ENCODE results near the gene CEP41. TPM values are rescaled to one million over a fixed set of nuclear protein-coding genes. Genes with fewer than 3 reads are reported as not detected.
A peak's percentile ranks its signal among the peaks of the same experiment; 100 is the strongest.

CEP41 gene
- polyA plus RNA-seq, 2 of the 4 experiments (the other 2 are of a cell fraction) = 13.0 to 23.1 TPM

DNA sequence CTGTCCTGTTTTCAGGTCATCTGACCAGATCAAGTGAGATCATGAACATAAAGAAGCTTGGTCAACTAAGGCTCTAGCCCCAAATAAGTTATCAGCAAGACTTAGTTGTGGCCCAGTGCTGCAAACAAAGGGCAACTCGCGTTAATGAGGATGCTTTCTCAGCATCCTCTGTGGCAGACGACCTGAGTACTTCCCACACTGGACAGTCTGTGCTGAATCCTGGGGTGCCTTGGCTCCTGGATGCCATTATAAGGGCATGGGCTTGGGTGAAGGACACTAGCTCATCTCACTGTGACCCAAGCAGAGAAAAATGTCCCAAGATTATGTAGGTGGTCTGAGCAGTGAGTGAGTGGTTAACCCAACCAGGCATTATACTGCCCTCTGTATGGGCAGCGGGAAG, 82.3 kb downstream of the CEP41 start:
- H3K27ac ChIP-seq = no peak overlapping the region
- DNase-seq (ENCODE audit: low read depth in 1 of 2, low spot score in 1 of 2) (no peak), ATAC-seq (no peak), FAIRE-seq (no peak)
- H3K4me3 ChIP-seq = no peak overlapping the region
- TF ChIP-seq MAZ (IDR thresholded peaks at IDR 0.05; ENCODE audit: borderline replicate concordance, low read depth, low read length) = no peak
- no peak for TF ChIP-seq KDM5A (IDR thresholded peaks at IDR 0.05)
- TF ChIP-seq MAFK (IDR thresholded peaks at IDR 0.05; ENCODE audit: partially characterized antibody) = no peak
- no peak for TF ChIP-seq TFCP2L1 (CRISPR knock-in tag; IDR thresholded peaks at IDR 0.05)
- no peak for TF ChIP-seq HEYL (CRISPR knock-in tag; IDR thresholded peaks at IDR 0.05)
- no peak for TF ChIP-seq PHF8 (IDR thresholded peaks at IDR 0.05; ENCODE audit: borderline replicate concordance, low read depth)
- TF ChIP-seq JUNB (IDR thresholded peaks at IDR 0.05) = no peak
- TF ChIP-seq, protein P1, sequence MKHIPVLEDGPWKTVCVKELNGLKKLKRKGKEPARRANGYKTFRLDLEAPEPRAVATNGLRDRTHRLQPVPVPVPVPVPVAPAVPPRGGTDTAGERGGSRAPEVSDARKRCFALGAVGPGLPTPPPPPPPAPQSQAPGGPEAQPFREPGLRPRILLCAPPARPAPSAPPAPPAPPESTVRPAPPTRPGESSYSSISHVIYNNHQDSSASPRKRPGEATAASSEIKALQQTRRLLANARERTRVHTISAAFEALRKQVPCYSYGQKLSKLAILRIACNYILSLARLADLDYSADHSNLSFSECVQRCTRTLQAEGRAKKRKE (CRISPR knock-in tag; IDR thresholded peaks at IDR 0.05; ENCODE audit: low read depth) = no peak
- TF ChIP-seq, protein P2, sequence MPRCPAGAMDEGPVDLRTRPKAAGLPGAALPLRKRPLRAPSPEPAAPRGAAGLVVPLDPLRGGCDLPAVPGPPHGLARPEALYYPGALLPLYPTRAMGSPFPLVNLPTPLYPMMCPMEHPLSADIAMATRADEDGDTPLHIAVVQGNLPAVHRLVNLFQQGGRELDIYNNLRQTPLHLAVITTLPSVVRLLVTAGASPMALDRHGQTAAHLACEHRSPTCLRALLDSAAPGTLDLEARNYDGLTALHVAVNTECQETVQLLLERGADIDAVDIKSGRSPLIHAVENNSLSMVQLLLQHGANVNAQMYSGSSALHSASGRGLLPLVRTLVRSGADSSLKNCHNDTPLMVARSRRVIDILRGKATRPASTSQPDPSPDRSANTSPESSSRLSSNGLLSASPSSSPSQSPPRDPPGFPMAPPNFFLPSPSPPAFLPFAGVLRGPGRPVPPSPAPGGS (IDR thresholded peaks at IDR 0.05) = no peak
- TF ChIP-seq TP53 (CRISPR knock-in tag; IDR thresholded peaks at IDR 0.05) = no peak
- TF ChIP-seq ZFP36 (IDR thresholded peaks at IDR 0.05; ENCODE audit: borderline replicate concordance, partially characterized antibody) = no peak
- no peak for TF ChIP-seq BHLHE40 (IDR thresholded peaks at IDR 0.05; ENCODE audit: low read depth, low read length)
- no peak for TF ChIP-seq RAD21 (conservative IDR thresholded peaks at IDR 0.05 in 1 of 2, IDR thresholded peaks at IDR 0.05 in 1 of 2)
- CTCF ChIA-PET = interaction anchor here (0.9 kb wide), 1 partner anchor 13 kb away, joined by 3 read pairs; no protein-coding TSS in a partner anchor
- no peak overlapping the region for H3K4me2 ChIP-seq
- peaks cover 18% of the 10 kb centered on the region; the same call in 2 of the 3 replicates for H3K9me3 ChIP-seq
- peaks cover 27% of the 10 kb centered on the region for H3K4me1 ChIP-seq
- POLR2A ChIA-PET = no interaction called here
- WGBS (ENCODE audit: missing lambda C conversion rate) = 82% methylated on average over 4 of the region's 4 CpGs

DNA sequence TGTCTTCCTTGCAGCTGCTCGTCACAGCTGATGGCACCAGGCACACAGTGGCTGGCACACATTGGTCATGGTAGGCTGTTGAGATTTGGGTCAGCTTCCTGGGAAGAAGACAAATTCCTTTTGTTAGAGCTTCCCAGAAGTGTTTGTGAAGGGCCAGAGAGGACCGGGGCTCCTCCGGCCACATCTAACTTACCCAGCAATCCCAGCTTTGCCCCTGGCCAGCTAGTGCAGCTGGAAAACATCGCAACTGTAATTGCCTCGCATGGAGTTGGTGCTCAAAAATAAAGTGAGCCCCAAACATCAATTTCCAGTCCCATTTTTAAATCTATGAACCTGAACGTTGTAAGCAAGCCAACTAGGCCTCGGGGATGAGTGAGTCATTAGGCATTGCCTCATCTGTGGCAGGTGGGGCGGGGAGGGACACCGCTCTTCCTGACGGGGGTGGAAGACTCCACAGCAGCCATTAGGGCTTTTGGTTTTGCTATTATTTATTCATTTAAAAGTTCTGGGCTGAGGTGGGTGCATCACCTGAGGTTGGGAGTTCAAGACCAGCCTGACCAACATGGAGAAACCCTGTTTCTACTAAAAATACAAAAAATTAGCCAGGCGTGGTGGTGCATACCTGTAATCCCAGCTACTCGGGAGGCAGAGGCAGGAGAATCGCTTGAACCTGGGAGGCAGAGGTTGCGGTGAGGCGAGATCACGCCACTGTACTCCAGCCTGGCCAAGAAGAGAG, 83.8 kb downstream of the CEP41 start:
- H3K4me1 ChIP-seq = peaks cover 29% of the 10 kb centered on the region
- H3K4me2 ChIP-seq = peak overlapping the region; percentile 55
- TF ChIP-seq CEBPB (IDR thresholded peaks at IDR 0.05) = peak; percentile 63 to 90
- TF ChIP-seq, protein P3, sequence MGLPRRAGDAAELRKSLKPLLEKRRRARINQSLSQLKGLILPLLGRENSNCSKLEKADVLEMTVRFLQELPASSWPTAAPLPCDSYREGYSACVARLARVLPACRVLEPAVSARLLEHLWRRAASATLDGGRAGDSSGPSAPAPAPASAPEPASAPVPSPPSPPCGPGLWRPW (IDR thresholded peaks at IDR 0.05) = no peak
- TF ChIP-seq FOSL2 (IDR thresholded peaks at IDR 0.05) = peak; percentile 75
- TF ChIP-seq FOSL2 (CRISPR knock-in tag; IDR thresholded peaks at IDR 0.05) = peak; percentile 58
- DNase-seq (ENCODE audit: low read depth in 1 of 2, low spot score in 1 of 2) (peak; percentile 50 to 56), ATAC-seq (peak; percentile 45 to 60; a peak in 5 of 6 replicates), FAIRE-seq (no peak)
- H3K27ac ChIP-seq = peak overlapping the region; percentile 68 to 88
- ChIA-PET CTCF (no interaction called here), POLR2A (no interaction called here)
- H3K9me3 ChIP-seq = peaks cover 18% of the 10 kb centered on the region; the same call in 2 of the 3 replicates
- 60% methylated on average over 16 of the region's 16 CpGs for WGBS (ENCODE audit: missing lambda C conversion rate)
- H3K4me3 ChIP-seq = no peak overlapping the region

DNA sequence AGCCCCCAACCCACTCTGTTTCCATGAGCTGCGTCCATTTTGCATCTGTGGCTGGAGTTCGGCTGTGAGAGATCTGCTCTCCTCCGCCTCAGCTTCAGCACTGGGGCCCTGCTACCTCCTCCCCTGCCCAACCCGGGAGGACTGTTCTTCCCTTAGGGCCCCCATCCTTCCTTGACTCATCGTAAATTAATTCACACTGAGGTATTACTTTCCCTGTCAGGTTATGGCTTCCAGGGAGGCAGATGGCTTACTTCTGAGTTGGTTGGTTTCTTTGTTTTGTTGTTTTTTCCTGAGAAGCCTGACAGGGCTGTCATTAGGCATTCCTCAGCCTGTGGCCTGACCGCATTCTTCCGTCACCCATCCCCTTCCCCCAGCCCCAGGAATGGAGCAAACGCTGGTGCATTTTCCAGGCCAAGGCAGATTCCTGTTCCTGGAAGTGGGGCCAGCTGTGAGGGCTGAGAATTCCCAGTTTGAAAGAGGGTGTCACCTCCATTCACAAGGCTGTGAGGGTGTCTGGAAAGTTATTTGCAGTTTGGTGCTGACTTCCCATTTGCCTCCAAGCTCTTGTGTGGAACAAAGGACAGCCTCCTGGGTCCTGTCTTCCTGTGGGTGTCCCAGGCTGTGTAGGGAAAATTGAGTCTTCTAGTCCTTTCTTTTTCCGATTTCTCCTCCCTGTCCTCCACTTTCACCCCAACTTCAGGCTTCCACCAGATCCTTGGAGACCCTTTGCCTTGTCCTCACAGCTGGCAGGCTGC, 84.5 kb downstream of the CEP41 start:
- Histone ChIP-seq H3K27ac (peak overlapping the region; percentile 68 to 88), H3K4me2 (peak overlapping the region; percentile 55), H3K9me3 (peaks cover 18% of the 10 kb centered on the region; the same call in 2 of the 3 replicates), H3K4me3 (no peak overlapping the region), H3K4me1 (peaks cover 29% of the 10 kb centered on the region)
- DNase-seq (ENCODE audit: low read depth in 1 of 2, low spot score in 1 of 2) = peak; percentile 24 to 51
- CTCF ChIA-PET = interaction anchor here (0.8 kb wide), 1 partner anchor 284 kb away, joined by 3 read pairs; no protein-coding TSS in a partner anchor
- FAIRE-seq = no peak
- WGBS (ENCODE audit: missing lambda C conversion rate) = 47% methylated on average over 9 of the region's 9 CpGs
- POLR2A ChIA-PET = no interaction called here
- TF ChIP-seq MYC (IDR thresholded peaks at IDR 0.05; ENCODE audit: borderline replicate concordance, low read length) (no peak), HEYL (CRISPR knock-in tag; IDR thresholded peaks at IDR 0.05) (no peak), GATA3 (IDR thresholded peaks at IDR 0.05; ENCODE audit: borderline replicate concordance) (no peak; the same call in 1 of the 2 replicates), NR3C1 (IDR thresholded peaks at IDR 0.05) (no peak), SMC3 (IDR thresholded peaks at IDR 0.05) (no peak), TP53 (CRISPR knock-in tag; IDR thresholded peaks at IDR 0.05) (no peak), JUNB (IDR thresholded peaks at IDR 0.05) (0 out of 2 replicates have a peak, but pooled peaks have one; percentile 36), RAD21 (conservative IDR thresholded peaks at IDR 0.05 in 1 of 2, IDR thresholded peaks at IDR 0.05 in 1 of 2) (0 out of 5 replicates have a peak, but pooled peaks of 1 of the 2 experiments have one; percentile 3), ZSCAN20 (CRISPR knock-in tag; IDR thresholded peaks at IDR 0.05) (no peak), ESRRA (IDR thresholded peaks at IDR 0.05; ENCODE audit: borderline replicate concordance, low read length) (no peak), HOXB5 (CRISPR knock-in tag; IDR thresholded peaks at IDR 0.05) (no peak)
- TF ChIP-seq, protein P4, sequence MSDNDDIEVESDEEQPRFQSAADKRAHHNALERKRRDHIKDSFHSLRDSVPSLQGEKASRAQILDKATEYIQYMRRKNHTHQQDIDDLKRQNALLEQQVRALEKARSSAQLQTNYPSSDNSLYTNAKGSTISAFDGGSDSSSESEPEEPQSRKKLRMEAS (IDR thresholded peaks at IDR 0.05) = peak; percentile 39; the same call in 1 of the 2 replicates
- ATAC-seq = peak; percentile 74 to 77
